H1 (cell line): ENCODE measurements around the gene CKS1B. TPM values are rescaled to one million over a fixed set of nuclear protein-coding genes. Genes with fewer than 3 reads are reported as not detected.

ENCODE experiments used
- ASH2L ChIP-seq: fragments of 200-600, 300-600 bp; sonication (generic); IDR thresholded peaks from one replicate; pipeline ENCODE4 v1.7.1; 2017; ENCODE audit warnings: low read length
- CHD1 ChIP-seq: IDR thresholded peaks from 2 replicates; pipeline ENCODE4 v1.6.1; 2012; ENCODE audit warnings: low read depth, low read length, improper control_type of control experiment
- CTBP2 ChIP-seq: IDR thresholded peaks from 2 replicates; pipeline ENCODE4 v1.7.0; 2011; ENCODE audit warnings: borderline replicate concordance, mild to moderate bottlenecking, moderate library complexity, mixed read lengths, low read length; ENCODE audit not compliant: insufficient read depth, insufficient read length
- EGR1 ChIP-seq: IDR thresholded peaks from 2 replicates; pipeline ENCODE4 v1.6.1; 2011; ENCODE audit warnings: low read depth, low read length, borderline replicate concordance
- EZH2 ChIP-seq: fragments of 200-600 bp; sonication (generic); IDR thresholded peaks from 2 replicates; pipeline ENCODE4 v1.7.1; 2012; ENCODE audit warnings: low read depth, mild to moderate bottlenecking, moderate library complexity, low read length, inconsistent platforms; ENCODE audit not compliant: severe bottlenecking
- NRF1 ChIP-seq: IDR thresholded peaks from 2 replicates; pipeline ENCODE4 v1.6.1; 2011; ENCODE audit warnings: mild to moderate bottlenecking, low read depth, low read length, improper control_type of control experiment
- SIX5 ChIP-seq: IDR thresholded peaks from 2 replicates; pipeline ENCODE4 v1.6.1; 2011; ENCODE audit warnings: mild to moderate bottlenecking, low read depth, low read length
- ZNF274 ChIP-seq: IDR thresholded peaks from 2 replicates; pipeline ENCODE4 v1.7.0; 2012; ENCODE audit warnings: low read length, borderline replicate concordance; ENCODE audit errors: extremely low read depth
- polyA plus RNA-seq, 7 experiments: library from polyadenylated mRNA; depleted of rRNA in 3 of 7; stranded (reverse) in 5 of 7; unstranded in 2 of 7; fragments of >200 nt in 5 of 7; fragments of 200-250 nt in 2 of 7; gene quantifications; 1 replicate in 5 of 7; 2 replicates in 1 of 7; 4 replicates in 1 of 7; pipeline versions ENCODE4 v1.2.1 to v1.2.3, GENCODE V29; 2011 to 2013; ENCODE audit warnings: missing spikeins in 2 of 7, mixed read lengths in 2 of 7
- total RNA-seq: library from RNA; stranded (reverse); fragmentation: NEBNext Ultra II Directional; extraction: Animal tissue kit (Norgen Biotek cat#: 25700); gene quantifications from 2 replicates; pipeline ENCODE4 v1.2.1, GENCODE V29; 2021
- TF ChIP-seq, protein P1 (sequence below): fragments of 300-600 bp; sonication (generic); IDR thresholded peaks from 2 replicates; pipeline ENCODE4 v1.7.1; 2012; ENCODE audit warnings: low read length, moderate library complexity, mild to moderate bottlenecking, inconsistent platforms; ENCODE audit not compliant: insufficient replicate concordance

CKS1B gene
- total and polyA plus RNA-seq, 2 of the 8 experiments (the other 6 are each of a cell fraction or from before 2014, with no cell fraction given), result 294 to 1,025 TPM

DNA sequence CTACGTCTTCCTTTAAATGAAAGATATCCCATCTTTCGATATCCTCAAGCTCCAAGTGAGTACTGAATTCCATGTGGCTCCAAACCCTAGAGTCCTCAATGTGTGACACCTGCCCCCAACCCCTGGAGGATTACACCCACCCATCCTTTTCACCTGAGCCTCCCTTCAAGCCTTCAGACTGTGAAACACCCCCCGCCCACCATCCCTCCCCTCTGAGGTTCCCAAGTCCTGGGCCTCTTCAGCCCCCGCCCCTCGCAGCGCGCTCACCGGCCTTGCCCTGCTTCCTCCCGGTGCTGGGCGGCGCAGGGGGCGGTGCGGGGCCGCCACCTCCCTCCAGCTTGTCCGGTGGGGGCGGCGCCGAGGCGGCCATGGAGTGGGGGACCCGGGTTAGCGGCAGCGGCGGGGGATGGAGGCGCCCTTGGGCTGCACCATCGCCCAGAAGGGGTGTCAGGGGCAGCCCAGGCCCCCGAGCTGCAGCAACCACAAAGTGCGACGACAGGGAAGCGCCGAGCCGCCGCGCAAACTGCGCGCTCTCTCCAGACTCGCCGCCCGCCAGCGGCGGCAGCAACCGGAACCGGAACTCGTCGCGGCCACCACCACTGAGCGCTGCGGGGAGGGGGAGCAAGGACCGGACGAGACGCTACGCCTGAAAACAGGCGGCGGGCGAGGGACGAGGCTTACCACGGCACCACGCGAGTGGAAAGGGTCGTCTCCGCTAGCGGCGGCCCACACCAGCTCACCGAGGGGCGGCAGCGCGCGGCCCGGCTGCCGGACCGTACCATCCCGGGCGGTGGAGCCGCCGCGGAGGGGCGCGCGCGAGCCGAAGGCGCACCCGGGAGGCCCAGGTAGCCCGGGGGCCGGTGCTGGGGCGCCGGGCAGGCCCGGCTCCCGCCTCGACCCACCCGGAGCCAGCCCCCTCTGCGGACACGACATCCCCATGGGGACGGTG is 13.0 kb upstream of the CKS1B start, which contains the start of gene PYGO2 (continued):
- TF ChIP-seq, protein P1, sequence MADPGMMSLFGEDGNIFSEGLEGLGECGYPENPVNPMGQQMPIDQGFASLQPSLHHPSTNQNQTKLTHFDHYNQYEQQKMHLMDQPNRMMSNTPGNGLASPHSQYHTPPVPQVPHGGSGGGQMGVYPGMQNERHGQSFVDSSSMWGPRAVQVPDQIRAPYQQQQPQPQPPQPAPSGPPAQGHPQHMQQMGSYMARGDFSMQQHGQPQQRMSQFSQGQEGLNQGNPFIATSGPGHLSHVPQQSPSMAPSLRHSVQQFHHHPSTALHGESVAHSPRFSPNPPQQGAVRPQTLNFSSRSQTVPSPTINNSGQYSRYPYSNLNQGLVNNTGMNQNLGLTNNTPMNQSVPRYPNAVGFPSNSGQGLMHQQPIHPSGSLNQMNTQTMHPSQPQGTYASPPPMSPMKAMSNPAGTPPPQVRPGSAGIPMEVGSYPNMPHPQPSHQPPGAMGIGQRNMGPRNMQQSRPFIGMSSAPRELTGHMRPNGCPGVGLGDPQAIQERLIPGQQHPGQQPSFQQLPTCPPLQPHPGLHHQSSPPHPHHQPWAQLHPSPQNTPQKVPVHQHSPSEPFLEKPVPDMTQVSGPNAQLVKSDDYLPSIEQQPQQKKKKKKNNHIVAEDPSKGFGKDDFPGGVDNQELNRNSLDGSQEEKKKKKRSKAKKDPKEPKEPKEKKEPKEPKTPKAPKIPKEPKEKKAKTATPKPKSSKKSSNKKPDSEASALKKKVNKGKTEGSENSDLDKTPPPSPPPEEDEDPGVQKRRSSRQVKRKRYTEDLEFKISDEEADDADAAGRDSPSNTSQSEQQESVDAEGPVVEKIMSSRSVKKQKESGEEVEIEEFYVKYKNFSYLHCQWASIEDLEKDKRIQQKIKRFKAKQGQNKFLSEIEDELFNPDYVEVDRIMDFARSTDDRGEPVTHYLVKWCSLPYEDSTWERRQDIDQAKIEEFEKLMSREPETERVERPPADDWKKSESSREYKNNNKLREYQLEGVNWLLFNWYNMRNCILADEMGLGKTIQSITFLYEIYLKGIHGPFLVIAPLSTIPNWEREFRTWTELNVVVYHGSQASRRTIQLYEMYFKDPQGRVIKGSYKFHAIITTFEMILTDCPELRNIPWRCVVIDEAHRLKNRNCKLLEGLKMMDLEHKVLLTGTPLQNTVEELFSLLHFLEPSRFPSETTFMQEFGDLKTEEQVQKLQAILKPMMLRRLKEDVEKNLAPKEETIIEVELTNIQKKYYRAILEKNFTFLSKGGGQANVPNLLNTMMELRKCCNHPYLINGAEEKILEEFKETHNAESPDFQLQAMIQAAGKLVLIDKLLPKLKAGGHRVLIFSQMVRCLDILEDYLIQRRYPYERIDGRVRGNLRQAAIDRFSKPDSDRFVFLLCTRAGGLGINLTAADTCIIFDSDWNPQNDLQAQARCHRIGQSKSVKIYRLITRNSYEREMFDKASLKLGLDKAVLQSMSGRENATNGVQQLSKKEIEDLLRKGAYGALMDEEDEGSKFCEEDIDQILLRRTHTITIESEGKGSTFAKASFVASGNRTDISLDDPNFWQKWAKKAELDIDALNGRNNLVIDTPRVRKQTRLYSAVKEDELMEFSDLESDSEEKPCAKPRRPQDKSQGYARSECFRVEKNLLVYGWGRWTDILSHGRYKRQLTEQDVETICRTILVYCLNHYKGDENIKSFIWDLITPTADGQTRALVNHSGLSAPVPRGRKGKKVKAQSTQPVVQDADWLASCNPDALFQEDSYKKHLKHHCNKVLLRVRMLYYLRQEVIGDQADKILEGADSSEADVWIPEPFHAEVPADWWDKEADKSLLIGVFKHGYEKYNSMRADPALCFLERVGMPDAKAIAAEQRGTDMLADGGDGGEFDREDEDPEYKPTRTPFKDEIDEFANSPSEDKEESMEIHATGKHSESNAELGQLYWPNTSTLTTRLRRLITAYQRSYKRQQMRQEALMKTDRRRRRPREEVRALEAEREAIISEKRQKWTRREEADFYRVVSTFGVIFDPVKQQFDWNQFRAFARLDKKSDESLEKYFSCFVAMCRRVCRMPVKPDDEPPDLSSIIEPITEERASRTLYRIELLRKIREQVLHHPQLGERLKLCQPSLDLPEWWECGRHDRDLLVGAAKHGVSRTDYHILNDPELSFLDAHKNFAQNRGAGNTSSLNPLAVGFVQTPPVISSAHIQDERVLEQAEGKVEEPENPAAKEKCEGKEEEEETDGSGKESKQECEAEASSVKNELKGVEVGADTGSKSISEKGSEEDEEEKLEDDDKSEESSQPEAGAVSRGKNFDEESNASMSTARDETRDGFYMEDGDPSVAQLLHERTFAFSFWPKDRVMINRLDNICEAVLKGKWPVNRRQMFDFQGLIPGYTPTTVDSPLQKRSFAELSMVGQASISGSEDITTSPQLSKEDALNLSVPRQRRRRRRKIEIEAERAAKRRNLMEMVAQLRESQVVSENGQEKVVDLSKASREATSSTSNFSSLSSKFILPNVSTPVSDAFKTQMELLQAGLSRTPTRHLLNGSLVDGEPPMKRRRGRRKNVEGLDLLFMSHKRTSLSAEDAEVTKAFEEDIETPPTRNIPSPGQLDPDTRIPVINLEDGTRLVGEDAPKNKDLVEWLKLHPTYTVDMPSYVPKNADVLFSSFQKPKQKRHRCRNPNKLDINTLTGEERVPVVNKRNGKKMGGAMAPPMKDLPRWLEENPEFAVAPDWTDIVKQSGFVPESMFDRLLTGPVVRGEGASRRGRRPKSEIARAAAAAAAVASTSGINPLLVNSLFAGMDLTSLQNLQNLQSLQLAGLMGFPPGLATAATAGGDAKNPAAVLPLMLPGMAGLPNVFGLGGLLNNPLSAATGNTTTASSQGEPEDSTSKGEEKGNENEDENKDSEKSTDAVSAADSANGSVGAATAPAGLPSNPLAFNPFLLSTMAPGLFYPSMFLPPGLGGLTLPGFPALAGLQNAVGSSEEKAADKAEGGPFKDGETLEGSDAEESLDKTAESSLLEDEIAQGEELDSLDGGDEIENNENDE, result no peak
- TF ChIP-seq EGR1 (peak; percentile 19; the same call in 1 of the 2 replicates), CTBP2 (no peak), ASH2L (peak; percentile 78), EZH2 (no peak), SIX5 (no peak), NRF1 (0 out of 2 replicates have a peak, but pooled peaks have one; percentile 2), CHD1 (no peak), ZNF274 (no peak)
